HepG2 (cell line): Measurements from ENCODE around the gene SH3YL1. TPM values are rescaled to one million over a fixed set of nuclear protein-coding genes. Genes with fewer than 3 reads are reported as not detected.

ENCODE experiments used
- ATAC-seq: fragments of 200-7000 bp; cut with Tn5 transposase; 3 replicates; pipeline ENCODE4 v1.9.1; 2020; ENCODE audit warnings: mild to moderate bottlenecking, moderate library complexity
- BruUV-seq: library from RNA; stranded (reverse); fragments of 400-500 nt; replicated peaks from 2 replicates; lab custom pipeline; 2021; lab: Mats Ljungman, UMichigan
- CTCF ChIA-PET: fragments of 300-600 bp; formaldehyde crosslinking; extraction: SDS; loops from one replicate; lab custom pipeline; 2021; ENCODE audit warnings: low total read pairs, inconsistent platforms, low intra/inter-chr PET ratio; lab: Yijun Ruan, JAX
- POLR2A ChIA-PET: fragments of 350-600 bp; sonication (Branson Sonifier 250); formaldehyde crosslinking; loops from one replicate; lab custom pipeline; 2020; ENCODE audit warnings: antibody characterized with exemption, inconsistent platforms; lab: Yijun Ruan, JAX
- DNase-seq: peaks from one replicate; pipeline ENCODE4 v3.0.0-alpha.2; 2015; ENCODE audit warnings: low spot score
- FAIRE-seq: peaks from 3 replicates; lab custom pipeline; 2011; peaks lifted over from hg19 to GRCh38; lab: Jason Lieb, UNC
- H2AFZ ChIP-seq: one replicate; pipeline ENCODE4 v1.6.1; 2011; ENCODE audit warnings: low read length, inconsistent platforms
- H3K27ac ChIP-seq: fragments of 300-600 bp; 3 replicates; pipeline ENCODE4 v1.8.0; 2011; ENCODE audit warnings: mixed run types, mild to moderate bottlenecking, mixed read lengths, low read length, inconsistent platforms; ENCODE audit not compliant: insufficient read depth; ENCODE audit errors: extremely low read length
- H3K27me3 ChIP-seq, 2 experiments: fragments of 200-600 bp in 1 of 2; 2 replicates in 1 of 2; 3 replicates in 1 of 2; pipeline versions ENCODE4 v1.6.0 to v1.8.0; 2011; ENCODE audit warnings: low read length in 2 of 2, mild to moderate bottlenecking in 2 of 2, moderate library complexity in 2 of 2, inconsistent platforms in 1 of 2; ENCODE audit not compliant: insufficient read depth in 2 of 2, control insufficient read depth in 1 of 2
- H3K36me3 ChIP-seq, 2 experiments: fragments of 200-600 bp in 1 of 2; replicated peaks in 1 of 2; 2 replicates in 1 of 2; 3 replicates in 1 of 2; pipeline versions ENCODE4 v1.5.1 to v1.8.0; 2011; ENCODE audit warnings: low read length in 2 of 2, inconsistent platforms in 1 of 2; ENCODE audit not compliant: insufficient read depth in 2 of 2, control insufficient read depth in 1 of 2
- H3K4me1 ChIP-seq: 2 replicates; pipeline ENCODE4 v1.5.1; 2012; ENCODE audit warnings: low read length, inconsistent platforms; ENCODE audit not compliant: insufficient read depth
- H3K4me2 ChIP-seq: 2 replicates; pipeline ENCODE4 v1.6.0; 2011; ENCODE audit warnings: low read depth, low read length, inconsistent platforms
- H3K4me3 ChIP-seq, 3 experiments: fragments of 200-600 bp in 1 of 3; sonication (generic), shearing (Covaris generic) in 1 of 3; replicated peaks in 1 of 3; 2 replicates each; pipeline ENCODE4 v1.5.1; 2011 to 2016; ENCODE audit warnings: low read length in 3 of 3, inconsistent platforms in 2 of 3, low read depth in 2 of 3, mild to moderate bottlenecking in 2 of 3, control low read depth in 1 of 3, mixed read lengths in 1 of 3; ENCODE audit not compliant: insufficient read depth in 1 of 3
- H3K79me2 ChIP-seq: one replicate; pipeline ENCODE4 v1.6.1; 2011; ENCODE audit warnings: low read length, inconsistent platforms; ENCODE audit not compliant: insufficient read depth
- H3K9ac ChIP-seq: 2 replicates; pipeline ENCODE4 v1.6.0; 2011; ENCODE audit warnings: mild to moderate bottlenecking, low read depth, low read length, inconsistent platforms; ENCODE audit not compliant: insufficient read depth
- H3K9me3 ChIP-seq: 2 replicates; pipeline ENCODE4 v1.5.1; 2012; ENCODE audit warnings: mild to moderate bottlenecking, low read length
- H4K20me1 ChIP-seq: 2 replicates; pipeline ENCODE4 v1.6.0; 2011; ENCODE audit warnings: inconsistent platforms, mild to moderate bottlenecking, low read length, moderate library complexity; ENCODE audit not compliant: insufficient read depth
- ATF7 ChIP-seq, 2 experiments: fragments of 450-650 bp in 1 of 2; sonication (generic) in 1 of 2; formaldehyde crosslinking in 1 of 2; IDR thresholded peaks; 2 replicates each; pipeline versions ENCODE4 v1.4.0 to v1.6.1; 2016 to 2020; ENCODE audit warnings: antibody characterized with exemption in 1 of 2, mild to moderate bottlenecking in 1 of 2, missing genetic modification reagents in 1 of 2
- CEBPZ ChIP-seq: IDR thresholded peaks from 2 replicates; pipeline ENCODE4 v1.6.1; 2012; ENCODE audit warnings: low read length, improper control_type of control experiment
- THYN1 ChIP-seq: sonication (generic); formaldehyde crosslinking; IDR thresholded peaks from 2 replicates; pipeline ENCODE4 v1.8.1; 2023; ENCODE audit warnings: low read depth, mild to moderate bottlenecking, moderate library complexity, missing genetic modification reagents, borderline replicate concordance
- WGBS: methylation state at CpG from one replicate; pipeline ENCODE4 v1.1.6; 2017; ENCODE audit warnings: low lambda C conversion rate; 5-methylcytosine and 5-hydroxymethylcytosine counted together
- in situ Hi-C: cut with HindIII; loops from 2 replicates; pipeline ENCODE4 v1.10.0; 2017; ENCODE audit warnings: low pct_unique_long_range_greater_than_20kb; ENCODE audit not compliant: extremely low pct_ligation_motif_present
- intact Hi-C: fragments of 100-400 bp; cut with micrococcal nuclease; formaldehyde crosslinking; loops from one replicate; pipeline ENCODE4 v1.10.0; 2022; ENCODE audit not compliant: unreplicated experiment
- polyA plus RNA-seq, 8 experiments: library from polyadenylated mRNA; depleted of rRNA in 3 of 8; stranded (reverse) in 7 of 8; unstranded in 1 of 8; fragments of >200 nt; fragmentation: Illumina TruSeq in 4 of 8; extraction: Trizol in 4 of 8; gene quantifications; 2 replicates each; pipeline versions ENCODE4 v1.2.1 to v1.2.3, GENCODE V29; 2011 to 2016; ENCODE audit warnings: low read depth in 4 of 8, missing spikeins in 1 of 8, mixed read lengths in 1 of 8; ENCODE audit not compliant: insufficient read depth in 1 of 8
- total RNA-seq, 5 experiments: library from RNA; depleted of rRNA; stranded (reverse); fragments of >200 nt; fragmentation: Illumina TruSeq; extraction: Trizol; gene quantifications; 2 replicates each; pipeline ENCODE4 v1.2.3, GENCODE V29; 2016; ENCODE audit warnings: low read depth in 1 of 5
- TF ChIP-seq, protein P1 (sequence below): sonication (generic); formaldehyde crosslinking; IDR thresholded peaks from 2 replicates; pipeline ENCODE4 v1.4.0; 2020; ENCODE audit warnings: mild to moderate bottlenecking, low read depth, missing genetic modification reagents

Gene SH3YL1
- total and polyA plus RNA-seq, 2 of the 13 experiments (the other 11 are each of a cell fraction or from before 2014, with no cell fraction given): 13.0 to 48.2 TPM

DNA sequence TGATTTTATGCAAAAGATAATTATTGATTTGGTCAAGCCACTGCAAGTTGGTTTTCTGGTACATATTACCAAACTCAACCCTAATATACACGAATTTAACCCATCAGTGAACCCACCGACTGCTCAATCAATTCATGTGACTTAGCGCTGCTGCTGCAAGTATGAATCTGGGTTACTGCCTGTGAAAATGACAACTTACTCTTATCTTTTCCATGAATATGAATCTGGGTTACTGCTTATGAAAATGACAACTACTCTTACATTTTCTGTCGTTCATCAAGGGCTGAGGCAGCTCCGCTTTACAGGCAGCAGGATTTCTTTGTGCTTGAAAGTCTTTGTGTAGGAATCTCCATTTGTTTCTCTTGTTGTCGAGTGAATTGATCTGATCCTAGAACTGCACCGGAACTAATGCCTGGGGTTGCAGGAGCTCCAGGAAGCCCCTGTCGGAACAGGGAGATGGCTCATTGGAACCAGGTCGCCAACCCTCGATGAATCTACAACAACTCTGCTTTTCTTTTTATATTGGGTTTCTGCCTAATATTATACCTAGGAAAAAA lies 46.2 kb upstream of the SH3YL1 start (continued):
- no peak for TF ChIP-seq CEBPZ
- TF ChIP-seq, protein P1, sequence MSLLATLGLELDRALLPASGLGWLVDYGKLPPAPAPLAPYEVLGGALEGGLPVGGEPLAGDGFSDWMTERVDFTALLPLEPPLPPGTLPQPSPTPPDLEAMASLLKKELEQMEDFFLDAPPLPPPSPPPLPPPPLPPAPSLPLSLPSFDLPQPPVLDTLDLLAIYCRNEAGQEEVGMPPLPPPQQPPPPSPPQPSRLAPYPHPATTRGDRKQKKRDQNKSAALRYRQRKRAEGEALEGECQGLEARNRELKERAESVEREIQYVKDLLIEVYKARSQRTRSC (CRISPR knock-in tag): no peak

GRCh38 chr2:309148-309953 lies 45.5 kb upstream of the SH3YL1 start:
- ChIA-PET POLR2A (no interaction called here), CTCF (no interaction called here)
- ATAC-seq (peak; percentile 48), DNase-seq (no peak), FAIRE-seq (no peak)
- Histone ChIP-seq H3K79me2 (no peaks in the 10 kb centered on the region), H3K27me3 (peaks cover 1 to 49% of the 10 kb centered on the region in 2 experiments; a peak in 2 of 5 replicates), H3K4me2 (no peak overlapping the region), H3K4me3 (no peak overlapping the region), H3K9ac (no peak overlapping the region), H3K4me1 (no peaks in the 10 kb centered on the region), H4K20me1 (no peaks in the 10 kb centered on the region), H3K27ac (no peak overlapping the region), H3K36me3 (no peaks in the 10 kb centered on the region), H2AFZ (no peak overlapping the region), H3K9me3 (no peaks in the 10 kb centered on the region)
- WGBS: 9% methylated on average over 13 of the region's 13 CpGs
- in situ Hi-C loops (no loop called here), intact Hi-C loops (no loop called here)
- no peak for TF ChIP-seq THYN1 (CRISPR knock-in tag)
- peak; percentile 62 for TF ChIP-seq ATF7 (IDR thresholded peaks at IDR 0.05)
- no peak for TF ChIP-seq ATF7 (CRISPR knock-in tag; IDR thresholded peaks at IDR 0.05)
- no TSS peak for BruUV-seq
